HG03060 (cell line): ENCODE measurements around the gene KIF26B.

Experiments
- ATAC-seq: cut with Tn5 transposase; IDR thresholded peaks from one replicate; pipeline ENCODE4 v1.9.1; 2021; ENCODE audit warnings: low read depth, moderate number of reproducible peaks; ENCODE audit not compliant: unreplicated experiment

The KIF26B gene

DNA sequence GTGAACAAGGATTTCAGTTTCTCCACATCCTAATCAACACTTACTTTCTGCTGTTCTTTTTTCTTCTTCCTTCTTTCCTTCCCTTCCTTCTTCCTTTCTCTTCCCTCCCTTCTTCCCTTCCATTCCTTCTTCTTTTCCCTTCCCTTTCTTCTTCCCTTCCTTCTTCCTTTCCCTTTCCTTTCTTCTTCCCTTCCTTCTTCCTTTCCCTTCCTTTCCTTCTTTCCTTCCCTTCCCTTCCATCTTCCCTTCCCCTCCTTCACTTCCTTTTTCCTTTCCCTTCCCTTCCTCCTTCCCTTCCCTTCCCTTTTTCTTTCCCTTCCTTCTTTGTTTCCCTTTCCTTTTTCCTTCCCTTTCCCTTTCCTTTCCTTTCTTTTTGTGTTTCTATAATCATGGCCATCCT lies 115.3 kb downstream of the KIF26B start:
- ATAC-seq: no peak

DNA sequence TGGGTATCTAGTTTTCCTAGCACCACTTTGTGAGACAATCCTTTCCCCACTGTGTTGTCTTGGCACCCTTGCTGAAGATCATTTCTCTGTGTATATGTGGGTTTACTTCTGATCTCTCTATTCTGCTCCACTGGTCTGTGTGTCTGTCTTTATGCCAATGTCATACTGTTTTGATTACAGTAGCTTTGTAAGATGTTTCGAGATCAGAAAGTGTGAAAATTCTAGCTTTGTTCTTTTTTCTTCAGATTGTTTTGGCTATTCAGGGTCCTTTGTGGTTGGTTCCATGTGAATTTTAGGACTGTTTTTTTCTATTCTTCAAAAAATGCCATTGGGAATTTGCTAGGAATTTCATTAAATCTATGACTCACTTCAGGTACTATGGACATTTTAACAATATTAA lies 116.2 kb downstream of the KIF26B start:
- no peak for ATAC-seq

DNA sequence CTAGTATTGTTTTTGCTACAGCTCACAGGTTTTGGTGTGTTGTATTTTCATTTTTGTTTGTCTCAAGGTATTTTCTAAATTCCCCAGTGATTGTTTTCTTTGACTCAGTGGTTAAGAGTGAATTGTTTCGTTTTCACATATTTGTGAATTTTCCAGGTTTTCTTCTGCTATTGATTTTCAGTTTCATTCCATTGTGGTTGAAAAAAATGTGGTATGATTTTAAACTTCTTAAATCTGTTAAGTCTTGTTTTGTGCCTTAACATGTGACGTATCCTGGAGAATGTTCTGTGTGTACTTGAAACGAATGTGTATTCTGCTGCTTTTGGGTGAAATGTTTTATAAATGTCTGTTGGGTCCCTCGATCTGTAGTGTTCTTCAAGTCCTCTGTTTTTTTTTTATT lies 117.9 kb downstream of the KIF26B start:
- no peak for ATAC-seq

DNA sequence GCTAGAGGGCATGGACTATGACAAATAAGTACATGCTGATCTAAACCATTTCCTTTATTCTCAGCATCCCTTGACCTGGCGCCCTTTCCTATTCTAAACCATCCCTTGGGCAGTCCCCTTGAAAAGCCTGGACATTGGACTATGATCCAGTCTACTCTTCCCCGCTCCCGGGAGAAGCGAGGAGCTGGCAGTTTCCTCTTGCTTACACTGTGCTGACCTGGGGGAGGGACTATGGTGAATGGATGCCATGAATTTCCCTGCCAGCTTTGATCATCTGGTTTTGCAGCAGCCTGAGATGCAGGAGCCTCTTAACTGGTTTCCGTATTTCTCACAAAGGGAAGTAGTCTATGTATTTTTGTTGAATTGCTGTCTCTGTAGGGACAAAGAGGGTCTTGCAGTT lies 121.7 kb downstream of the KIF26B start:
- no peak for ATAC-seq

DNA sequence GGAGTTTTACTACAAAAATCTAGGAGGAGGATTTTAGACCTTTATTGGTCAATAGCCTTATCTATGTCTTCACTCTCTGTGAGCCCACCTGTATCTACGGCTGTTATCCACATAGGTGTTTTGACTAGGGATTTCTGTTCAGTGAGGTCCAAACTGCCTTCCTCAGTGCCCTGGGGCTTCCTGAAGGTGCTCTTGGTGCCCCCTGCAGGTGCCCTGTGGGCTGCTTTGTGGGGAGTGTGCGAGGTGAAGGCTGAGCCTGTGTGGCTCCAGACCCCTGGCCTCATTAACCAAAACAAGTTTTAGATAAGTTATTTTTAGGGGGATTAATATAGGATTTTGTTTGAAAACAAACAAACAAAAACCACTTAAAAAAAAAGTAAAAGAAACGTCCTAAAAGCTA lies 122.5 kb downstream of the KIF26B start:
- no peak for ATAC-seq

DNA sequence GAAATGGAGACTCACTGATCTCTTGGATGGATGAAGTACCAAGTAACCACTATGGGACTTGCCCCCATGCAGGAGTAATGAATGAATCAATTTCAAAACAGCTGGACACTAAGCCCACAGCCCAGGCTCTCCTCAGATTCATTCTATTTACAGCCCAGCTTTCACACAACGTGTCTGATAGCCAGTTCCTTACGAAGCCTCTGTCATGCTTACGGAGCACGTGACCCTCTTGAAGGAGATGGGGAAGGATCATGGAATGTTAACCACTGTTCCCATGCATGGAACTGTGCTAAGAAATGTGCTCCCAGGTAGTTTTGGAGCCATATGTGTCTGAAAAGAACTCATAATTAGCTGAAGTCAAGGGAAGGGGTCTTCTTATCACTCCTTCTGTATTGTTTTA lies 124.1 kb downstream of the KIF26B start:
- ATAC-seq: no peak

DNA sequence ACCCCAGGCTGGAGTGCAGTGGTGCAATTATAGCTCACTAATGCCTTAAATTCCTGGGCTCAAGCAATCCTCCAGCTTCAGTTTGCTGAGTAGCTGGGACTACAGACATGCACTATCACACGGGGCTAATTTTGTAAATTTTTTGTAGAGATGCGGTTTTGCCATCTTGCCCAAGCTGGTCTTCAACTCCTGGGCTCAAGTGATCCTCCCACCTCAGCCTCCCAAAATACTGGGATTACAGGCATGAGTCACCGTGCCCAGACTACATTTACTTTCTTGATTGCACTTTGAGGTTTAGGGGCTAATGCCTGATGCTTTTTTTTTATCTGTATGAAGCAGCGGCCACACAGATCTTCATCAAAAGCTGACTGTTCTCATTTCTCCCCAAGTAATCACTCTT lies 124.6 kb downstream of the KIF26B start:
- ATAC-seq: no peak

DNA sequence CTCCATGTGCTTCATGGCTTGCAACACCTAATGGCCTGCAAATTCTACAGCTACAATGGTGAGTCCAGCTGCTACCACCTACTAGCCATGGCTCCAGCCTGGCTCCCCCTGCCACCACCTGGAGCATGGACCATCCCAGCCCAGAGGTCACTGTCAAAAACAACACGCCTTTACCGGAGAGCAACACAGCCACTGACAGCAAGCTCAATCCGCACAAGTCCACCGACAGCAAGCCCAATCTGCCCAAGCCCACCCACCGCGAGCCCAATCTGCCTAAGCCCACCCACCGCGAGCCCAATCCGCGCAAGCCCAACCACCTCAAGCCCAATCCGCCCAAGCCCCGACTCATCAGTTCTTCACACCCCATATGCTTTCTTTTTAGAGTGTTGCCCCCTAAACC lies 128.2 kb downstream of the KIF26B start:
- no peak for ATAC-seq

DNA sequence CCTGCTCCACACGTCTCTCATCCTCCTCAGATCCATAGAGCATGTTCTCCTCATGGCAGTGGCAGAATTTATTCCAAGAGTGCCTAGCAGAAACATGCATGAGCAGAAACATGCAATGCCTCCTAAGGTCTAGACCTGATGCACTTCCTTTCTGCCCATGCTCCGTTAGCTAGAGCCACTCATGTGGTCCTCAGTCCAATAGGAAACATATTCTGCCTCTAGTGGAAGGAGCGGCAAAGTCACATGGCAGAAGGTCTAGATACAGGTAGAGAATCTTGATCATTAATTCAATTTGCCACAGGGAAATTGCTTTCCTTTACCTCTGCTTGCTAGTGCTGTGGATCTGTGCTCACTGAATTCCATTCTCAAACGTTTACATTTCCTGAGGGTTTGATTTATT lies 130.4 kb downstream of the KIF26B start:
- no peak for ATAC-seq

DNA sequence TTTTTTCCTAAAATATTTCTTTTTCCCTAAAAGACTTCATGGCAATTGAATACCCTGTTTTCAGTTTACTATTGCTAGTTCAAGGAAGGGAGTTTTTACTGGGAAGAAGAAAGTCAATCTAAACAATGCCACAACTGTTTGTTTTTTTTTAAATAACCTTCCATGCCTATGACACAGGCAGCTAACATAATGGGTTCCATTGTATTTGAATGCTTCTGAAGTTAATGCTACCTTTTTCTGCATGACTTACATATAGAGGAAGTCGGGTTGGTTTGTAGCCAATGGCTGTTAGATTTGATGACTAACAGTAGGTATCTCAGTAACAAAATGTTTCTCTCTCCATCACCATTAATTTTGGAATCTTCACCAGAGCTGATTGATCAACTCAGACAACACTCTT lies 134.0 kb downstream of the KIF26B start:
- ATAC-seq: no peak

DNA sequence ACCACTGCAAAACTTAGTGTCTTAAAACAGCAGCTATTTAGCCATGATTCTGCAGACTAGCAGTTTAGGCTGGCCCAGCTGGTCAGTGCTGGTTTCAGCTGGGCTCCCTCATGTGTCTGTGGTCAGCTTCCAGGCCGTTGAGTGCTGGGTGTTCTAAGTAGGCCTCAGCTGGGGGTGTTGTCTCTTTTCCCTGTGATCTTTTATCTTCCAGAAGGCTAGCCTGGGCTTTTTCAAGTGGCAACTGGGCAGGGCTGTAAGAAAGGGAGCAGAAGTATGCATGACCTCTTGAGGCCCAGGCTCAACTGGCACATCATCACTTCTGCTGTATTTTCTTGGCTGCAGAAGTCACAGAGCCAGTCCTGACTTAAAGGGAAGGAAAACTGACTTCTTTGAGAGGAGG lies 136.1 kb downstream of the KIF26B start:
- ATAC-seq: no peak

DNA sequence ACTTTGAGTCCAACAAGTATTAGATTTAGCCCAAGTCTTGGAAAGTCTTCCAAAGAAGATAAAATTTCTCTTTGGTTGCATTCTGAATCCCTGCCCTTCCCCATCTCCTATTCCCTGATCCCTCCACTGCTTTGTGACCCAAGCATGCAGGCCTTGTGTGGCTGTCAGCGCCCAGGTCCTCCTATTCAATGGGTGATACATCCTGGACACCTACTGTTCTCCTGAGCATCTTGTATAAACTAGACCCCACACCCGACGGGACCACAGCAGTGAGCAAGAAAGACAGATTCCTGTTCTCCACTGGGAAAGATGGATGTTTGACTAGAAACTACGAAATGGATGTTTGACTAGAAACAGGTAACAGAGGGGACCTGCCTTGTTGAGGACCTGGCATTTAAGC lies 136.6 kb downstream of the KIF26B start:
- no peak for ATAC-seq

DNA sequence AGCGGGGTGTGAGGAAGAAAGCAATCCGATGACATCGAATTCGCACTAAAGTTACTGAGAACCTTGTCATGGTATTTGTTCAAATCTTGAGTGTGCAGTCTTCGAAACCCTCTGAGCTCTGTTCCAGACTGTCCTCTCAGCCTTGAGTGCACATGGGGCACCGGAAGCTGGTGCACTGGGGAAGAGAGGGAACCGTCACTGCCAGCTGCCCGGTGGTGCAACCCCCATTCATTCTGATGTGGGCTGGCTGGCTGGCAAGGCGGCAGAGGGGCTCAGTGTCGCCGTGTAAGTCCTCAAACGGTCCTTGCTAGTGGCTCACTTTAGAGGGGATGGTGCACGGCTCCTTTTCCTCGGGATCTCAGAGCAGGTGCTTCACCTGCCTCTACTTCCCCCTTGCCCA lies 137.4 kb downstream of the KIF26B start:
- ATAC-seq: no peak

DNA sequence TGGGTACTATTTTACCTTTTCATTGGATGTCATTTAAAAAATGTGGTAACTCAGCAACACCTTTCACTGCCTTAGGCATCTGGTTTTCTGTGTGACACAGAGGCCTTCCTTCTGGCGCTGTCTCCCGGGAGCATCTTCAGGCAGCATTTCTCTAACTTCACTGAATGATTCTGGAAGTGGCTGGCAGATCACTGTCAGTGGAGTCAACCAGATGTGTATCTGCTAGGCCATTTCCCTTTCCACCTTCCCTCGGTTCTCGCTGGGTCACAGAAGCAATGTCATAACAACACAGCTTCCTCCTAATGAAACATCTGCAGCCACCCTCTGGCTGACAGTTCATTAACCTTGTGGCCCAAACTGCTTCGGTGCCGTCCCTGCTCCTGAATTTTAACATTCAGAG lies 137.8 kb downstream of the KIF26B start:
- ATAC-seq: no peak

DNA sequence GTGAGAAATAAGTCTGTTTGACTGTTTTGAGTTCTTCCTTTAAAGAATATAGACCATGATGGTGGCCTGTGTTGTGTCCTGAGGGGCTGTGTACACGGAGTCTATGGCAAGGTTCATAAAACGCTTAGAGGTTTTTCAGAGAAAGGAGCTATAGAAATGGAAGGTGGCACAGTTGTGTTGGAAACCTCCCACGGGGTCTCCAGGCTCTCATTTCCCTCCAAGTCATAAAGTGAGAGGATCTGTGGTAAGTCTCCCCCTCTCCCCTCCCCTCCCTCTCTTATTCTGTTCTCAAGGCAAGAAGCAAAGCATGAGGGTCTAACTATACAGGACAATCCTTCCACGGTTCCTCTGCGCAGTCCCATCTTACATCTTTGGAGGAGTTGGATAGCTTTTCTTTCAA lies 139.2 kb downstream of the KIF26B start:
- ATAC-seq: no peak

DNA sequence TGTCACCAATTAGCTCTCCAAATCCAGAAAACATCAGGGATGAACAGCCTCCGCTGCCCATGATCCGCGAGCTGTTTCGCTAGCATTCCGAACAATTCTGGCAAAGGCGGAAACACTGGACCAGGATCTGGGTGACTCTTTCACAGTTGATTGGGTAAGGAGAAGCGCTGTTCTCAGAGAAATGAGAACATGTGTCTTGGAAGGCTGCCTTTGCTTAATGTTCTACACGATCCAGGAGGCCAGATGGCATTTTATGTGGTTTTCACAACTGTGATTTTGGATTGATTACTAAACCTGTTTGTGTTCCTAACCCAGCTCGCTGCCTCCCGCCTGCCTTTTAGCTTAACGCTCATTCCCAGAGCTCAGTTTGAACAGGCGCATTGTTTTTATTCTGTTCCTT lies 144.0 kb downstream of the KIF26B start:
- no peak for ATAC-seq

DNA sequence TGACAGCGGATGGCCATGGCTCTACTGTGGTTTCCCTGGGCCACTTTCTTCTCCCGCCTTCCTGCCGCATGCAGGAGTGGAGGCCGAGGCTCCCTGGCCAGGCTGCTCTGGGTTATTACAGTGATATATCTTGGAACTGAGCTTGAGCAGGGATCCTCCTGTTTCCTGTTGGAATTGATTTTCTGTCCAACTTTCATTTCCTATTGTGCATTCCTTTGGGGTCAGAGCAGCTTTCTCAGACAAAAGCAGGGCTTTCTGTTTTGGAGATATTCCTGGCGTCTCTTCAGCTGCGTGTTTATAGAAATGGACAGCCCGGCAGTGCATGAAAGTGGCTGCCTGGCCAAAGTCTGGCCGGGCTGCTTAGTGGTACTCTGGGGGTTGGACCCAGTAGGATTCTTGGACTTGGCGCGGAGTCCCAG lies 146.4 kb downstream of the KIF26B start:
- ATAC-seq: no peak

DNA sequence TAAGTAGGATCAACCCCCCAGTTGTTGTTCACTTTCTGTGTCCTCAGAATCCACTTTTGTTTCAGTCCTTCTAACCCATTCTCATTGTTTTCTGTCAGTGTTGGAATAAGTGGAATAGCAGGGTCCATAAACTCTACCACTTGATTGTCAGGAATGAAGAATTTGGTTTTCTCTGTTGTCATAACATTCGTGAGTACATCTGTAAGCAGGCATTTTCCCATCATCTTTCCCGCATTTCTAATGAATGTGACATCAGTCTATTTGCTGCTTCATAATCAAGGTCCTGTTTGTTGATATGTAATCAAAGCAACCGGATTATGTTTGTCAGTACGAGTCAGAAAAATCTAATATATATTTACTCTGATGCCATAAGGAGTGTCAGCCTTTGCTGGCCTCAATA lies 147.1 kb downstream of the KIF26B start:
- ATAC-seq: no peak

DNA sequence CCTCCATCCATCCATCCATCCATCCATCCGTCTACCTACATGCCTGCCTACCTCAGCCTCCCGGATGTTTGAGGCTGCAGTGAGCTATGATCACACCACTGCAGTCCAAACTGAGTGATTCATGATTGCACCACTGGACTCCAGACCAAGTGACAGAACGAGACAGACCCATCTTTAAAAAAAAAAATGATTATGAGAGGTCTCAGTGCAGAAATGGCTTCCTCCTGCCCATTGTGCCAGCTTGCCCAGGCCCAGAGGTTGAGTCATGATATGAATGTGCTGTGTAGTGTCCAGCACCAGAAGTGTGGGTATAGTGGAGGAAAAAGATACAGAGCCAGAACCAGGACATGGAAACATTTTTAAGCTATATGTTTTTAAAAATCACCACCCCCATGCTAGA lies 149.9 kb downstream of the KIF26B start:
- ATAC-seq: no peak

DNA sequence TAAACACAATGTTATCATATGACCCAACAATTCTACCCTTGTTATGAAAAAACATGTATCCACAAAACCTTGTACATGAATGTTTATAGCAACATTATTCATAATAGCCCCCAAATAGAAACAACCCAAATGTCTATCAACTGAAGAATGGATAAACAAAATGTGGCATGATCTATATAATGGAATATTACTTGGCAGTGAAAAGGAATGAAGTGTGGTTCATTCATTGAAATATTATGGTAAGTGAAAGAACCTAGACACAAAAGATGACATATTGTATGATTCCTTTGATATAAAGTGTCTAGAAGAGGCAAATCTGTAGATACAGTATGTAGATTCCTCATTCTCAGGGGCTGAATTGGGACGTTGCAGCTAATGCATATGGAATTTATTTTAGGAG lies 151.2 kb downstream of the KIF26B start:
- no peak for ATAC-seq

DNA sequence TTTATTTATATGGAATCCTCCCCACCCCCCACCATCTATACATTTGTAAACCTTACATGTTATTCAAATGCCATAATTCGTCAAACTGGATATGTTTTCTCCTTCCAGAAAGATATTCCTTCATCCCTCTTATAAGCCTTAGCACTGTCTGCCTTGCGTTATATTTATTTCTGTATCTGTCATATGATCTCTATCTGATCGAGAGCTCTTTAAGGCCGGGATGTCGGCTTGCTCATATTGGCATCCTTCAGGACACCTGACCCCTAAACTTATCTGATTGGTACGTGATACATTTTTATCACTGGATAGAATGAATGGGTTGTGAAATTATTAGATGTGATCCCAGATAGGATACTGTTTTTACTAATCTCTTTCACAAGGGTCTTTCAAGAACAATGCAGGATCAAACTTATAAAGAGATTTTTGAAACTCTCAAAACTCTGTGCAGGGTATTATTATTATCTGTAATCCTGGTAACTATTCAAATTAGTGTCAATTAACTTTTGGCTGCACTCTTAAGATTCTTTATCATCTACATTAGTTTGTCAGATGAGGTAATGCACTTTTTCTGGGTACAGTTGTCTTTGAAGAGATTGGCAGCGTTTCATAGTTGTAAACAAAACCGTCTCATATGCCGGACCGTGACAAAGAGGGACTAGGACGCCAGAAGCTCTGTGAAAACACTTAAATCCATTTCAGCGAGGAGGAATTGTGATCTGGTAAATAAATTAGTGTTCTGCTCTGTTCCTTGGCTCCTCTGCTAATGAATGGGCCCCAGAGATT lies 152.0 kb downstream of the KIF26B start:
- no peak for ATAC-seq

DNA sequence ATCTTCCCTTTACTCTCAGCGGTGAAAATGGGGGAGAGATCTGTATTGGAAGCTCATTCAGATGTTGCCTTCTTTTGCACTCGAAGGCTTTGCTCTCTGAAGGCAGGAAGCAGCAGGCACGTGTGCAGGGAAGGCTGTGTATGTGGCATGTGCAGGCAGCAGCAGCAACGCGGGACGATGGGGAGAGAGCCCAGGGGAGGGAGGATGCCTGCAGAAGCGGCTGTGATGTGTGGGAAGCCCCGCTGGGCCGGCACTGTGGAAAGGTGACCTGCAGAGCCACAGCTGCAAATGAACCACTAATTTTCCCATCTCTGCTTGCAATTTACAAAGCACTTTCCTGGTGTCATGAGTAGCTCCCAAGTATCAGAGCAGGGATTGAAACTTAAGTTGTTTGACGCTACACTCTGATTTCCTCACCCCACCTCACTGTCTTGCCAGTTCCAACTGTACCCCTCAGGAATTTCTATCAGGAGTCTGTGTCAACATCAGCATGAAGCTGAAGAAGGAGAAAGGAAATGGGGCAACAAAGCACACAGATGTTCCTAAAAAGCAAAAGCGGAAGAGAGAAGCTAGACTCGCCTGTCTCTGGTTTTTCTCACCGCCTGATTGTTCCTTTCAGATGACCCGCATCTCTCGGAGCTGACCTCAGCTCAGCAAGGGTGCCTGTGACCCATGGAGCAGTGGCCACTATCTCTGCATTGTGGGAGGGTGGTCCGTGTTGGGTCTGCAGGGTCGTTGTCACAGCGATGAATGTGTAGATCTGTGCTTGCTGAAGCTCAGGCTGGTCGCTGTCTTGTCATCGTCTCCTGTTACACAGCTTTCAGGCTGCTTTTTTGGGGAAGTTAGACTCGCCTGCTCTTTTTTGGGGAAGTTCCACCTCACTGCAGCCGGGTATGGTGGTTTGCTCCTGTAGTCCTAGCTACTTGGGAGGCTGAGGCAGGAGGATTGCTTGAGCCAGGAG lies 156.1 kb downstream of the KIF26B start:
- no peak for ATAC-seq
